ENCODE measurements around the gene ANKRD55.
"Not testable (repeated sequence)": the region's sequence is repeated elsewhere in the genome, so short reads cannot be mapped to it uniquely, and the experiment has no call there.

ANKRD55 gene

GRCh38 chr5:56269216-56269927 lies 36.2 kb upstream of the ANKRD55 start:
- Histone ChIP-seq H3K27me3 (ENCODE audit: control insufficient read depth in 1 of 2, insufficient read depth in 2 of 2, low read length in 2 of 2) (no peaks in the 10 kb centered on the region), H3K9ac (ENCODE audit: low read length) (no peak overlapping the region), H3K4me3 (ENCODE audit: low read depth in 1 of 2, low read length in 2 of 2) (no peak overlapping the region), H3K4me1 (ENCODE audit: insufficient read depth, low read length) (peaks cover 14% of the 10 kb centered on the region), H3K9me3 (ENCODE audit: low read length) (no peaks in the 10 kb centered on the region), H3K36me3 (ENCODE audit: insufficient read depth, low read length) (no peaks in the 10 kb centered on the region), H3K27ac (ENCODE audit: low read depth, low read length) (no peak overlapping the region)

- peaks cover 14% of the 10 kb centered on the region for H3K4me1 ChIP-seq (ENCODE audit: insufficient read depth, low read length)
- not testable (repeated sequence) for H3K36me3 ChIP-seq (ENCODE audit: insufficient read depth, low read length); H3K27ac ChIP-seq (ENCODE audit: low read depth, low read length); H3K9me3 ChIP-seq (ENCODE audit: low read length); H3K27me3 ChIP-seq (ENCODE audit: control insufficient read depth in 1 of 2, insufficient read depth in 2 of 2, low read length in 2 of 2); H3K4me3 ChIP-seq (ENCODE audit: low read depth in 1 of 2, low read length in 2 of 2); H3K9ac ChIP-seq (ENCODE audit: low read length)
Measured at GRCh38 chr5:56268707-56269106, 35.6 kb upstream of the ANKRD55 start.

GRCh38 chr5:56267856-56268255 lies 34.7 kb upstream of the ANKRD55 start:
- Histone ChIP-seq H3K9me3 (ENCODE audit: low read length) (no peaks in the 10 kb centered on the region), H3K36me3 (ENCODE audit: insufficient read depth, low read length) (no peaks in the 10 kb centered on the region), H3K27me3 (ENCODE audit: control insufficient read depth in 1 of 2, insufficient read depth in 2 of 2, low read length in 2 of 2) (no peaks in the 10 kb centered on the region), H3K4me3 (ENCODE audit: low read depth in 1 of 2, low read length in 2 of 2) (no peak overlapping the region), H3K4me1 (ENCODE audit: insufficient read depth, low read length) (peaks cover 14% of the 10 kb centered on the region), H3K27ac (ENCODE audit: low read depth, low read length) (no peak overlapping the region), H3K9ac (ENCODE audit: low read length) (no peak overlapping the region)

GRCh38 chr5:56264417-56265025 lies 31.4 kb upstream of the ANKRD55 start:
- Histone ChIP-seq H3K27me3 (ENCODE audit: control insufficient read depth in 1 of 2, insufficient read depth in 2 of 2, low read length in 2 of 2) (no peaks in the 10 kb centered on the region), H3K4me3 (ENCODE audit: low read depth in 1 of 2, low read length in 2 of 2) (no peak overlapping the region), H3K9ac (ENCODE audit: low read length) (no peak overlapping the region), H3K36me3 (ENCODE audit: insufficient read depth, low read length) (no peaks in the 10 kb centered on the region), H3K4me1 (ENCODE audit: insufficient read depth, low read length) (peaks cover 1% of the 10 kb centered on the region), H3K27ac (ENCODE audit: low read depth, low read length) (no peak overlapping the region), H3K9me3 (ENCODE audit: low read length) (no peaks in the 10 kb centered on the region)

GRCh38 chr5:56262279-56262678 lies 29.1 kb upstream of the ANKRD55 start:
- no peak overlapping the region for H3K9ac ChIP-seq (ENCODE audit: low read length)
- no peaks in the 10 kb centered on the region for H3K27me3 ChIP-seq (ENCODE audit: control insufficient read depth in 1 of 2, insufficient read depth in 2 of 2, low read length in 2 of 2)
- H3K9me3 ChIP-seq (ENCODE audit: low read length) = no peaks in the 10 kb centered on the region
- H3K4me1 ChIP-seq (ENCODE audit: insufficient read depth, low read length) = no peaks in the 10 kb centered on the region
- no peak overlapping the region for H3K27ac ChIP-seq (ENCODE audit: low read depth, low read length)
- no peak overlapping the region for H3K4me3 ChIP-seq (ENCODE audit: low read depth in 1 of 2, low read length in 2 of 2)
- no peaks in the 10 kb centered on the region for H3K36me3 ChIP-seq (ENCODE audit: insufficient read depth, low read length)

GRCh38 chr5:56259002-56259511 lies 25.9 kb upstream of the ANKRD55 start:
- H3K36me3 ChIP-seq (ENCODE audit: insufficient read depth, low read length) = no peaks in the 10 kb centered on the region
- H3K27me3 ChIP-seq (ENCODE audit: control insufficient read depth in 1 of 2, insufficient read depth in 2 of 2, low read length in 2 of 2) = no peaks in the 10 kb centered on the region
- H3K4me3 ChIP-seq (ENCODE audit: low read depth in 1 of 2, low read length in 2 of 2) = no peak overlapping the region
- no peak overlapping the region for H3K27ac ChIP-seq (ENCODE audit: low read depth, low read length)
- no peaks in the 10 kb centered on the region for H3K9me3 ChIP-seq (ENCODE audit: low read length)
- no peaks in the 10 kb centered on the region for H3K4me1 ChIP-seq (ENCODE audit: insufficient read depth, low read length)
- no peak overlapping the region for H3K9ac ChIP-seq (ENCODE audit: low read length)

GRCh38 chr5:56257763-56258529 lies 24.8 kb upstream of the ANKRD55 start:
- H3K9ac ChIP-seq (ENCODE audit: low read length); H3K27me3 ChIP-seq (ENCODE audit: control insufficient read depth in 1 of 2, insufficient read depth in 2 of 2, low read length in 2 of 2); H3K4me1 ChIP-seq (ENCODE audit: insufficient read depth, low read length); H3K27ac ChIP-seq (ENCODE audit: low read depth, low read length); H3K36me3 ChIP-seq (ENCODE audit: insufficient read depth, low read length); H3K4me3 ChIP-seq (ENCODE audit: low read depth in 1 of 2, low read length in 2 of 2); H3K9me3 ChIP-seq (ENCODE audit: low read length): not testable (repeated sequence)

- H3K9me3 ChIP-seq (ENCODE audit: low read length) = no peaks in the 10 kb centered on the region
- no peak overlapping the region for H3K27ac ChIP-seq (ENCODE audit: low read depth, low read length)
- H3K36me3 ChIP-seq (ENCODE audit: insufficient read depth, low read length) = no peaks in the 10 kb centered on the region
- H3K27me3 ChIP-seq (ENCODE audit: control insufficient read depth in 1 of 2, insufficient read depth in 2 of 2, low read length in 2 of 2) = no peaks in the 10 kb centered on the region
- no peak overlapping the region for H3K9ac ChIP-seq (ENCODE audit: low read length)
- H3K4me1 ChIP-seq (ENCODE audit: insufficient read depth, low read length) = no peaks in the 10 kb centered on the region
- no peak overlapping the region for H3K4me3 ChIP-seq (ENCODE audit: low read depth in 1 of 2, low read length in 2 of 2)
Measured at GRCh38 chr5:56257010-56257409, 23.9 kb upstream of the ANKRD55 start.

- H3K4me3 ChIP-seq (ENCODE audit: low read depth in 1 of 2, low read length in 2 of 2) = no peak overlapping the region
- no peaks in the 10 kb centered on the region for H3K27me3 ChIP-seq (ENCODE audit: control insufficient read depth in 1 of 2, insufficient read depth in 2 of 2, low read length in 2 of 2)
- no peak overlapping the region for H3K9ac ChIP-seq (ENCODE audit: low read length)
- H3K36me3 ChIP-seq (ENCODE audit: insufficient read depth, low read length) = no peaks in the 10 kb centered on the region
- H3K9me3 ChIP-seq (ENCODE audit: low read length) = no peaks in the 10 kb centered on the region
- no peak overlapping the region for H3K27ac ChIP-seq (ENCODE audit: low read depth, low read length)
- H3K4me1 ChIP-seq (ENCODE audit: insufficient read depth, low read length) = no peaks in the 10 kb centered on the region
Measured at GRCh38 chr5:56255502-56255901, 22.4 kb upstream of the ANKRD55 start.

- Histone ChIP-seq H3K27me3 (ENCODE audit: control insufficient read depth in 1 of 2, insufficient read depth in 2 of 2, low read length in 2 of 2) (no peaks in the 10 kb centered on the region), H3K9me3 (ENCODE audit: low read length) (no peaks in the 10 kb centered on the region), H3K9ac (ENCODE audit: low read length) (no peak overlapping the region), H3K27ac (ENCODE audit: low read depth, low read length) (no peak overlapping the region), H3K36me3 (ENCODE audit: insufficient read depth, low read length) (no peaks in the 10 kb centered on the region), H3K4me3 (ENCODE audit: low read depth in 1 of 2, low read length in 2 of 2) (no peak overlapping the region), H3K4me1 (ENCODE audit: insufficient read depth, low read length) (no peaks in the 10 kb centered on the region)
Measured at GRCh38 chr5:56253924-56254323, 20.8 kb upstream of the ANKRD55 start.

- Histone ChIP-seq H3K27ac (ENCODE audit: low read depth, low read length) (no peak overlapping the region), H3K27me3 (ENCODE audit: control insufficient read depth in 1 of 2, insufficient read depth in 2 of 2, low read length in 2 of 2) (no peaks in the 10 kb centered on the region), H3K9ac (ENCODE audit: low read length) (no peak overlapping the region), H3K4me1 (ENCODE audit: insufficient read depth, low read length) (no peaks in the 10 kb centered on the region), H3K9me3 (ENCODE audit: low read length) (no peaks in the 10 kb centered on the region), H3K4me3 (ENCODE audit: low read depth in 1 of 2, low read length in 2 of 2) (no peak overlapping the region), H3K36me3 (ENCODE audit: insufficient read depth, low read length) (no peaks in the 10 kb centered on the region)
Measured at GRCh38 chr5:56253126-56253525, 20.0 kb upstream of the ANKRD55 start.

All from muscle layer of colon (tissue), 2 donors.